Measurements from ENCODE around the gene SLC25A42.
"Not testable (repeated sequence)": the region's sequence is repeated elsewhere in the genome, so short reads cannot be mapped to it uniquely, and the experiment has no call there.

Gene SLC25A42

GRCh38 chr19:19139876-19140229 is 76.1 kb downstream of the SLC25A42 start:
- no peak for DNase-seq

GRCh38 chr19:19140476-19140875 is 76.7 kb downstream of the SLC25A42 start:
- no peak for DNase-seq

GRCh38 chr19:19142347-19142746 is 78.6 kb downstream of the SLC25A42 start:
- DNase-seq: no peak

- DNase-seq: no peak
Observed at GRCh38 chr19:19145281-19145680, 81.5 kb downstream of the SLC25A42 start.

- no peak for DNase-seq
Observed at GRCh38 chr19:19145684-19146608, 82.2 kb downstream of the SLC25A42 start.

- DNase-seq: no peak
Observed at GRCh38 chr19:19146865-19147264, 83.1 kb downstream of the SLC25A42 start.

- no peak for DNase-seq
Observed at GRCh38 chr19:19147344-19147743, 83.5 kb downstream of the SLC25A42 start.

- DNase-seq: not testable (repeated sequence)
Observed at GRCh38 chr19:19148504-19148903, 84.7 kb downstream of the SLC25A42 start.

- no peak for DNase-seq
Observed at GRCh38 chr19:19149435-19149834, 85.6 kb downstream of the SLC25A42 start.

- DNase-seq: no peak
Observed at GRCh38 chr19:19151418-19151817, 87.6 kb downstream of the SLC25A42 start.

GRCh38 chr19:19152668-19153384 is 89.0 kb downstream of the SLC25A42 start:
- no peak for DNase-seq

- DNase-seq: no peak
Observed at GRCh38 chr19:19154768-19155494, 91.1 kb downstream of the SLC25A42 start.

GRCh38 chr19:19155495-19156219 is 91.9 kb downstream of the SLC25A42 start:
- DNase-seq: no peak

GRCh38 chr19:19157808-19158207 is 94.0 kb downstream of the SLC25A42 start:
- no peak for DNase-seq

- no peak for DNase-seq
Observed at GRCh38 chr19:19159534-19159933, 95.7 kb downstream of the SLC25A42 start.

GRCh38 chr19:19160461-19161035 is 96.8 kb downstream of the SLC25A42 start:
- no peak for DNase-seq

- DNase-seq: no peak
Observed at GRCh38 chr19:19162495-19162894, 98.7 kb downstream of the SLC25A42 start.

All from HCEC 1CT (cell line).